Kidney capillary endothelial cell (primary cell): ENCODE measurements around the gene UNG.

Source experiments
- DNase-seq: peaks from one replicate; pipeline ENCODE4 v3.0.0-alpha.2; 2018; ENCODE audit warnings: low spot score

The UNG gene

GRCh38 chr12:109089683-109090082 is 7.7 kb upstream of the UNG start:
- no peak for DNase-seq

GRCh38 chr12:109092497-109093021 is 4.8 kb upstream of the UNG start:
- DNase-seq: no peak

- DNase-seq: peak; percentile 90
These were observed 4.1 kb upstream of the UNG start, which contains the start of gene ALKBH2 for GRCh38 chr12:109093022-109093918. Gene ALKBH2, minus strand, starts transcription at chr12:109093472. Its CDS starts 686 bp downstream, at chr12:109092786.

- DNase-seq: no peak
These were observed 310 bp upstream of the UNG start for GRCh38 chr12:109097140-109097434.

GRCh38 chr12:109098183-109098604 is 797 bp downstream of the UNG start:
- peak; percentile 36 for DNase-seq

- no peak for DNase-seq
These were observed 1.3 kb downstream of the UNG start for GRCh38 chr12:109098651-109099050.

GRCh38 chr12:109099431-109100020 is 2.1 kb downstream of the UNG start:
- no peak for DNase-seq

GRCh38 chr12:109100741-109101140 is 3.3 kb downstream of the UNG start:
- no peak for DNase-seq

GRCh38 chr12:109102491-109102890 is 5.1 kb downstream of the UNG start:
- DNase-seq: no peak

GRCh38 chr12:109105176-109105575 is 7.8 kb downstream of the UNG start:
- DNase-seq: no peak

GRCh38 chr12:109109746-109110350 is 12.5 kb downstream of the UNG start:
- DNase-seq: no peak

GRCh38 chr12:109110988-109111495 is 13.6 kb downstream of the UNG start:
- peak; percentile 77 for DNase-seq

GRCh38 chr12:109112720-109113465 is 15.5 kb downstream of the UNG start:
- DNase-seq: no peak

GRCh38 chr12:109113661-109114321 is 16.4 kb downstream of the UNG start:
- no peak for DNase-seq

- no peak for DNase-seq
These were observed 17.2 kb downstream of the UNG start for GRCh38 chr12:109114644-109115043.

GRCh38 chr12:109115404-109115757 is 18.0 kb downstream of the UNG start:
- no peak for DNase-seq

GRCh38 chr12:109115758-109116610 is 18.6 kb downstream of the UNG start, which contains the start of gene ACACB:
Gene ACACB, plus strand, starts transcription at chr12:109116587. Its CDS starts 22,819 bp downstream, at chr12:109139406.
- DNase-seq: no peak

GRCh38 chr12:109116611-109116949 is 19.2 kb downstream of the UNG start:
- DNase-seq: no peak

- no peak for DNase-seq
These were observed 22.7 kb downstream of the UNG start for GRCh38 chr12:109120095-109120494.

GRCh38 chr12:109120557-109120956 is 23.2 kb downstream of the UNG start:
- DNase-seq: no peak
